Measurements from ENCODE around the gene GRIA1.

Gene GRIA1

DNA sequence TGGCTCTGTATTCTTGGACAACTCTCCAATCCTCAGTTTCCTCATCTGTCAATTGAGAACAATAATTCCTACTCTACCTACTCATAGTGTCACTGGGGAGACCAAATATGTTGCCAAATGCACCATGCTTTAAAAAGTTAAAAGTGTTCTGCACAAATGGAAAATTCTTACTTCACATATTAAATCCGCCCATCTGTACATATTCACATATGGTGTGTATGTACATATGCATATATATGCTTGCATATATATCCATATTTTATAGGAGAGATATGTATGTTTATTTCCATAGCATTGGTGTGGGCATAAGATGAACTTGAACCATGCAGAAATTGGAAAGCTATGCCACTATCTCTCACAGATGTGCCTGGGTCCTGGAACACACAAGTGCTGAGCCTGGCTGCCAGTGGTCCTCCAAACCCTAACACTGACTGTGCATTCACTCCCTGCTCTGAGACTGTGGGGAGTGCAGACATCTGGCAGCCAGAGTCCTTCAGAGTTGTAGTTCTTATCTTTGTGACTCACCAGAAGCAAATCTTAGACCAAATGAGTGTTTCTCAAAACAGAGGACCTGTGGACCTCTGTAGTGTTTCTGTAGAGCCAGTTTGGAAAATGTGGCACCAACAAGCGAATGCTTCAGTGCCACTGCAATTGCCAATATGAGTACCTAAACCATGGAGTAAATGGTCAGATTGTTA, 168.7 kb downstream of the GRIA1 start:
- no peak for DNase-seq (ENCODE audit: low read depth in 2 of 2)

DNA sequence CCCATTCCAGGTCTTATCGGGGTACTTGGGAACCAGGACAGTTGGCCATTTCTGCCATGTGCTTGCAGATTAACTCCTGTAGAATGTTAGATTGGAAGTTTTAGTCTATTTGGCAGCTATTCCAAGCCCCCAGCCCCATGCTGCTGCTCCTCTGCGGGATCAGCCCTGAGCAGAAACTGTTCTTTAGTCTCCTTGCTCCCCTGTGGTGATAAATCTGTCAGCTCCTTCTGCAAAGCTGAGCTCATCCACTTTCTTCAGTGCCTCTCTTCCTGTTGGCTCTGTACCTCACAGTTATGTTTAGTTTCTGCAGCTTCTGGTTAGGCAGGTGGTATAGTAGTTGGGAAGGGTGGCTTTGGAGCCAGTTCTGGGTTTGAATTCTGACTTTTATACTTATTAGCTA, 170.4 kb downstream of the GRIA1 start:
- no peak for DNase-seq (ENCODE audit: low read depth in 2 of 2)

DNA sequence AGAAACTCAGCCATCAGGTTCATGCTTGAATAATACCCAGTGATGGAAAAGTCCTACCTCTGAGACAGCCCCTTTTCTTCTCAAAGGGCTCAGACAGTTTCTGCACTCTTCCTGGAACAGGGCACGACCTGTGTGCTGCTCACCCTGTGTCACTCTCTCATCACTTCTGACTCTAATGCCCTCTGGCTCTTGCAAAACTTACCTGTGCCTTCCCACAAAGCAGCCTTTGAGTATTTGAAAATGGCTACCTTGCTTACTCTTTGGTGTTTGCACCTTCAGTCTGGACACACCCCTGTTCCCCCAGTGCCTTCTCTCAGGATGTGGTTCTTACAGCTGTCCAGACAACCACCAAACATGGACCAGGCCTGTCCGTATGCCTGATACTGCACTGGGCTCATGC, 171.4 kb downstream of the GRIA1 start:
- no peak for DNase-seq (ENCODE audit: low read depth in 2 of 2)

DNA sequence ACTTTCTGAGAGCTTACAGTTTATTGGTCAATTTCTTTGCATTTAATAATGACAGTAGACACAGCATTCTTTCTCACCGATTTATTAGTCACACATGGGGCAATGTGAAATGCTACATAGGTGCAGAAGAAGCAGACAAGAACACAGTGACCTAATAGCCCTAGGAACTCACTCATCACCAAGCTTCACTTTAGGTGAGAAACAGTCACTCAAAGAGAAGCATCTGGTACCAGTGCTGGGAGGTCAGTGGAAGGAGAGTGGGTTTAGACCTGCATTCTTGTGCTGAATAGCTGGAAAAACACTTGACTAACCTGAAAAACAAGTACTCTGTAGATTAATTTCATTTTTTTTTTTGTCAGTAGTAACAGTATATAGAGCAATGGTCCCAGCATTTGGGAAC, 179.6 kb downstream of the GRIA1 start:
- DNase-seq (ENCODE audit: low read depth in 2 of 2): no peak

DNA sequence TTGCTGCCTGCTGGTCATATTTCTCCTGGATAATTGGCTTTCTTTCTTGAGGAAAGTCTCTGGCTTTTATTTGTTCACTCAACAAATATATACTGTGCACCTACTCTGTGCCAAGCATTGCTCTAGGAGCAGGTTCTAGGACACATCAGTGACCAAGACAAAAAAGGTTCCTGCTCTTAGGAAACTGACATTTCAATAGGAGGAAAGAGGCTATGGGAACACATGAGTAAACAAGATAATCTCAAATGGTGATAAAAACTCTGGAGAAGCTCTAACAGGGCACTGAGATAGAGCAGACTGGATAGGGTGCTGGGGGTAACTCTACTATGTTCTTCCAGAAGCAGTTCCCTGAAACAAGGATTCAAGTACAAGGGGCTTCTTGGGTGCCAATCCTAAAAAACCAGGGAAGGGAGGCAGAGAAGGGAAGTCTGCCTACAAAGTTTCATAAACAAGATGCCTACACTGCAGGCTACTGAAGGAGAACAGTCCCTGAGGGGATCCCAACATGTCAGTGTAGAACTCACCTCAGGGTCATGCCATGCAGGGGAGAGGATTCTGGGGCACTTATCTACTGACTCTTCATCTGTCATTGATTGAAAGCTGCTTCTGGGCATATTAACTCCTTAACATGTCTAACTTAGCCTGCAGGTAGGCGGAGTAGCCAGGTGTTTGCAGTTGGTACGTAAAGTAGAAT, 181.3 kb downstream of the GRIA1 start:
- no peak for DNase-seq (ENCODE audit: low read depth in 2 of 2)

DNA sequence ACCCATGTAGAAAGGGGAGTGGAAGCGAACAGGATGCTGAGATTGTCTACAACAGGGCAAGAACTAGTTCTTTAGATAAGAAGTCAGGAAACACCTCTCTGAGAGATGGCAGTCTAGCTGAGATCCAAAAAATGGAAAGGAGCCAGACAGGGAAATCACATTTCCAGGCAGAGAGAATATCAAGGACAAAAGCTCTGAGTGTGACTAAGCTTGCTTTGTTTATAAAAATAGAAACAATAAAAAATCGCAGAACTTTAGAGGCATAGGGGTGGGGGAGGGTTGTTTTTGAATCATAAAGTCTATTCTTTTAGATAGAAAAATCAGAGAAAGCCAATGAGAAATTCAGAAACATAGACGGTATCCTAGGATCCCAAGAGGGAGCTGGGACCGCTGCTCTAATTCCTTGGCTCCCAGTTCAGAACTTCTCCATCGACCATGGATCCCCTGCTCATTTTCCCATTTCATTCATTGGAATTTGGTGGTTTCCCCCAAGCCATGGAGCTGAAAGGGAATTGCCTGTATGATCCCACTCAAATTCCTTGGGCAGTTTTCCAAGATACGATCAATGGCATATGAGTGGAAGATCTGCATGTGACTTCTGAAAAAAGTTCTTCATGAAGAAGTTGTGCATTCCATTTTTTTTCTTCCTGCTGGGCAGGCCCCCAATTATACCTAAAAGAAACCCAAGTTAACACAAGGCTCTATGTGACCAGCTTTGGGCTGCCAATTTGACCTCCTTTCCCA, 182.0 kb downstream of the GRIA1 start:
- no peak for DNase-seq (ENCODE audit: low read depth in 2 of 2)

DNA sequence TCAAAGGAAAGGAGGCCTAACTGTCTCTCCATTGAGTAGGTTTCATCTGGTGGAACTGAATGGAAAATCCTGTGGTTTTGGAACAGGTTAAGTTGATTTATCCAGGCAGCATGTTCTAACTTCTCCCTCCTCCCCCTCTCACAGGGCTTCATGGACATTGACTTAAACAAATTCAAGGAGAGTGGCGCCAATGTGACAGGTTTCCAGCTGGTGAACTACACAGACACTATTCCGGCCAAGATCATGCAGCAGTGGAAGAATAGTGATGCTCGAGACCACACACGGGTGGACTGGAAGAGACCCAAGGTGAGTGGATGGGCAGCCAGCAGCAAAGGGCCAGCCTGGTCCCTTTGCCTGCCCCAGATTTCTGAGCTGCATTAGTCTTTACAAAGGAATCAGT, 183.9 kb downstream of the GRIA1 start:
- DNase-seq (ENCODE audit: low read depth in 2 of 2): no peak

DNA sequence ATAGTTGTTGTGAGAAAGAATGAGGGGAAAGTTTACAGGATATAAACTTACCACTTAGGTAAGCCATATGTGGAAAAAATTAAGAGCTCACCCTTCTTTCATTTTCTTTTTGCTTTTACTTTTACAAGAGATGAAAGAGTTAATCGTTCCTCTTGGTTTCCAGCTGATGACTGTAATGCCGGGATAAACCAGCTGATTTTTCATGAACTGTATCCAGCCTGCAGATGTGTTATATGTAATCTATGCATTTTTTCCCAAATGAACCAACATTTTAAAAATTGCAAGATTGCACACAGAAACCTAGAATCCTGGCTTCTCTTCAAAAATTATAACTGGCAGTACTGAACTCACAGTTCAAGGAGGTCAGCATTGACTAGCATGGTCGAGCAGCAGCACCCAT, 185.9 kb downstream of the GRIA1 start:
- DNase-seq (ENCODE audit: low read depth in 2 of 2): no peak

DNA sequence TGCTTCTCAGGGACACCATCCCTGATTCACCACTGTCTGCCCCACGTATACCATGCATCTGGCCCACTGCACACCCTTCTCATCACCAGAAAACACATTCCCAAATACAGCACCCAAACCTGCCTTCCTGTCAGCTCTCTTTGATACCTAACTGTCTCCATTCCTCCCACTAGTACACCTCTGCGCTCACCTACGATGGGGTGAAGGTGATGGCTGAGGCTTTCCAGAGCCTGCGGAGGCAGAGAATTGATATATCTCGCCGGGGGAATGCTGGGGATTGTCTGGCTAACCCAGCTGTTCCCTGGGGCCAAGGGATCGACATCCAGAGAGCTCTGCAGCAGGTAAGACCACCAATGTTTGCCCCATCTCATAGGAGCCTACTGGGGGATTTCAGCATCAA, 186.4 kb downstream of the GRIA1 start:
- DNase-seq (ENCODE audit: low read depth in 2 of 2): no peak

DNA sequence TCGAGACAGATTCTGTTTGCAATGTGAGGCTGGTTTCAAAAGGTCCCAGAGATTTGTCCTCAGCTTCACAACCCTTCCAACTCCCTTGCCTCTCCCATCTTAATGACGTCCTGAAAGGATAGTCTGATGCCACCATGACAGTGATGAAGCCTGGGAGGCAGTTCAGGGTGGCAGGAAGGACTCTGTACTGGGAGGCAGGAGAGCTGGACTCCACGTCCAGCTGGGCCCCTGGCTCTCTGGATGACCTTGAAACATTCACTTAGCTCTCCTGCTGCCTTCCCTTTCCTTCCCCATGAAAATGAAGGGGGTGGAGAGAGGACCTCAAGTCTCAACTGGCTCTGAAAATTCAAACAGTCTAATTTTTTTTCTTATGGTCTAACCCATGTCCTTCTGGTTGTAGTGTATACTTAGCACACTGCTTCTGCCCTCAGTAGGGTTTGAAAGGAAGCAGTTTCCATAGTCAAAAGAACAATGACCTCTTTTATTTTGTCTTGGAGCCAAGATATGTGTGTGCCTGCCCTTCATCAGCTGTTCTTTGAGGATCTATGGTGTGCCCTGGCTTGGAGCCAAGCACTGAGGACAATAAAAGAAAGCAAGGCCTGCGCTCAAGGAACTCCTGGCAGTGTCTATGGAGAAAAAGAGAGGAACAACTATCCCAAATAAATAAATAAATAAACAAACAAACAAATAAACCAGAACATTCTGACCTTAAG, 188.3 kb downstream of the GRIA1 start:
- no peak for DNase-seq (ENCODE audit: low read depth in 2 of 2)

DNA sequence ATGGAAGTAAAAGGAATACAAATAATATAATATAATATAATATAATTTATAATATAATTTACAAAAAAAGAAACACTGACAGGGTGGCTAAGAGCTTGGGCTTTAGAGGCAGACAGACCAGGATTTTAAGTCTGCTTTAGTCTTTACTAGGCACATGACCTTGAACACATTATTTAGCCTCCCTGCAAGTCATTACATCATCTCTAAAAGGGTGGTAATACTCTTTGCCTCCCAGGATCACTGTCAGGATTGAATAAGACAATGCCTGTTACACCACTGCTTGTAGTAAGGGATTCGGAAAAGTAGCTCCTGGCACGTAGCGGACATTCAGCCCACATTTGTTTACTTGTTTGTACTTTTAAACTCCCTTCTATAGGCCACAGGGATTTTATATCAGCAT, 199.8 kb downstream of the GRIA1 start:
- DNase-seq (ENCODE audit: low read depth in 2 of 2): no peak

DNA sequence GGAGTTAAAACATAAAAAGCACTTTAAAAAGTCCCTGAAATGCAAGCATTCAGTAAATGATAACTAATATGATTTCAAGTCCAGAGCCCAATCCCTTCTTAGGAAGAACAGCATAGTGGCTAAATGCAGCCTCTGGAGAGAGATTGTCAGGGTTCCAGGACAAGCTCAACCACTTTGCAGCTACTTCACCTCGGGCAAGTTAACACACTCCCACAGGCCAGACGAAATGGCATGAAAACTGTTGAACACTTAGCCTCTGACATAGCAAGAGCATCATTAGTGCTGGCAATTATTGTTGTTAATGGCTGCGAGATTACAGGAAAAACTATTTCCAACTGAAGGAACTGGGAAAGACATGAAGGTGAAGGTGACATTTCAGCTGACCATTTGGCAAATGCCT, 205.8 kb downstream of the GRIA1 start:
- DNase-seq (ENCODE audit: low read depth in 2 of 2): no peak

DNA sequence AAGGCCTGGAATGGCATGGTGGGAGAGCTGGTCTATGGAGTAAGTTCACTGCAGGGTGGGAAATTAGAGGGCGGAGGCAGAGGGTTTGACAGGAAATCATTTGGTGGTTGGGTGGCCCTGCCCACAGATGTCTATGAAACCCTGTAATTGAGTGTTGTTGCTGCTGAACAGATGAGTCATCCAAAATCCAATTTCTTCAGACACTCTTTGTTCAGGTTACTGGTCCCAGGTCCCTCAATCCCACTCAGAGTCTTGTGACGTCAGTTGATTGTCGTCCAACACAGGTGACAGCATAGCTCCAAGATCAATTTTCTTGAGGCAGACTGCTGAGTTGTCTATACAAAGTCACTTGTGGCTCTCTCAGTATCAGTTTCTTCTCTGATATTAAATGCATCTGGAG, 208.6 kb downstream of the GRIA1 start:
- DNase-seq (ENCODE audit: low read depth in 2 of 2): no peak

DNA sequence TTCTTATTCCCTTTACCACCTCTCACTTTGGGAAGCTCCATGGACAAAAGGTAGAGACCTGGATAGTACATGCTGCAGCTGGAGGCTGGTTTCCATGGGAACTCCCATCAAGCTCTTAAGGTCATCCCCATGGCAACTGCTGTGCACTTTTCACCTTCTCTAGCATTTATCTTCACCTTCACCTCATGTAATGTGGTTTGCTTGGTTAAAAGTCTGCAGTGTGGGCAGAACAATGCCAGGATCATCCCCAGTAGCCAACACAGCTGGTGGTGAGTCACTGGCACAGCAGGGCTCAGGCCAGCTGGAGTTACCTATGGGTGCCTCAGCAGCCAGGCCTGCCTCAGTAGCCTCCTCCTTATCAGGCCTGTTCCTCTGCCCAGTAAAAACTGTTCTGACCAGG, 210.5 kb downstream of the GRIA1 start:
- no peak for DNase-seq (ENCODE audit: low read depth in 2 of 2)

DNA sequence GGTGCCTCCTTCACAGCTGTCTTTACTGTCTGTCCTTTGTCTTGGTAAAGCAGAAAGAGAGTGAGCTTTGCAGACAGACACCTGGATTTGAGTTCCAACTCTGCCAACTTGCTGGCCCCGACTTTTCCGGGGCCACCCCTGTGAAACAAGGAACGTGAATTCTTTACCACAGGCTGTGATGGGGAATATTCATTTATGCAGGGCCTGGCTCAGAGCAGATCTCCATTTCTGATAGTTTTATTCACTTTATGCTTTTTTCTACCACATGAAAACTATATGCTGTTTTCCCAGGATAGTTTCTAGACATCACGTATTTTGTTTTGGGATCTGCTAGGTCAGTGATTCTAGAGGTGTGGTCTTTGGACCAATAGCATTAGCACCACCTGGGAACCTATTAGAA, 211.8 kb downstream of the GRIA1 start:
- no peak for DNase-seq (ENCODE audit: low read depth in 2 of 2)

DNA sequence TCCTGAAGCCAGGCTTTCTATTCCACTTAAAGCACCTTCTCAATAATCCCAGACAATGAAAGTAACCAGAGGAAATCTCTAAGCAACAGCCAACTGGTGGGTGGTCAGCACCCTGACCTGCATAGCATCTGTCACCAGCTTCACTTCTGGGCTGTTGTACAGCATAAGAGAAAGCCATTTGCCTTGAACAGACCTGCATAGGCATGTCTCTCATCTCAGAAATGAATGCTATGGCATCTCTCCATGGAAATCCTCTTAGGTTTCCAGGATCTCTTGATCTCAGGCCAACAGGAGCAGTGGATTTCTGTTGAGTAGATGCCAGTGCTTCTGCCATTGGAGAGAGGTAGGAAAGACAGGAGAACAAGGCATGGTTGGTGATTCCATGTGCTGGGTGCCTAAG, 213.6 kb downstream of the GRIA1 start:
- DNase-seq (ENCODE audit: low read depth in 2 of 2): no peak

DNA sequence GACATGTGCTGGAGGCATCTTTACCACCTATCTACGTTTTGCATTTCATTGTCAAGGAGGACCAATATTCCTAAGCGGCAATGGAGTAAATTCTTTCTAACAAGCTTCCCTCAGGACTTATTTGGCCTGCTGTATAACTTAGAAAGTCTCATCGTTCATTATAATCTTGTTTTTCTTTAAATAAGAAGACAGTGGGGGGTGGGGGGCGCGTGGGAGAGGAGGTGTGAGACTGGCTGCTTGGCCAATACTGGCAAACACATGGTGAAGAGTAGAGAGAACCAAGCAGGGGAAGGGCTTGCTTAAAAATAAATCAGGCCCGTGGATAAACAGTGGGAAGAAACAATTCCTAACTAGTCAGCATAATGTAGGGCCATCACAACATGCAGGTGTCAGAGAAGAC, 217.2 kb downstream of the GRIA1 start:
- no peak for DNase-seq (ENCODE audit: low read depth in 2 of 2)

DNA sequence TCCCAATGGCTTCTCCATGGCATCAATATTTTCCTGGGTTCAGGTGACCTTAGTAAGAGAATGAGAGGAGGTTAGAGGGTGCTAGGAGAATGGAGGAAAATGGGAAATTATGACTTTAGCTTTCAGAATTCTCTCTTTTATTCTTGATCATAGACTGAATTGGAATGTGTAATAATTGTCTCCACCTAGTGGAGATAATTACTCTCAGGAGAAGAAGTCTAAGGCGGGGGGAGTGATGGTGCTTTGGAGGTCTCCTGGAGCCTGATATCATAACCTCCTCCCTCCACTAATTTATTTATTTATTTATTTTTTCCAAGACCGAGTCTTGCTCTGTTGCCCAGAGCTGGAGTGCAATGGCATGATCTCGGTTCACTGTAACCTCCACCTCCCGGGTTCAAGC, 221.3 kb downstream of the GRIA1 start:
- DNase-seq (ENCODE audit: low read depth in 2 of 2): no peak

DNA sequence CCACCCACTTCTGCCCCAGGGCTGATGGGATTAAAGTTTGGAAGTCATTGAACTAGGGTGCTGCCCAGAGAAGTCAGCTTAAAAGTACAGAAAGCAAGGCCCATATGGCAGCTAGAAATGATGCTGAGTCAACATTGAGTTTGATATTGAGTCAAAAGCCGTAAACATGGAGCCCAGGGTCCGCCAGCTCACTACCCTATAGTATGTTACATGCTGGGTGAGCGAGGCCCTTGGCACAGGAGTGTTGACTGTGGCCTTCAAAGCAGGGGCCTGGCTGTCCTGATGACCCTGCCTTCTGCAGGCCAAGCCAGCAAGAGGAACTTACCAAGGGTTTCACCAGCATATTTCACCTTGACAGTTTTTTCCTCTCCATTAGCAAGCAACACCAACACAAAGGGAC, 222.5 kb downstream of the GRIA1 start:
- no peak for DNase-seq (ENCODE audit: low read depth in 2 of 2)

DNA sequence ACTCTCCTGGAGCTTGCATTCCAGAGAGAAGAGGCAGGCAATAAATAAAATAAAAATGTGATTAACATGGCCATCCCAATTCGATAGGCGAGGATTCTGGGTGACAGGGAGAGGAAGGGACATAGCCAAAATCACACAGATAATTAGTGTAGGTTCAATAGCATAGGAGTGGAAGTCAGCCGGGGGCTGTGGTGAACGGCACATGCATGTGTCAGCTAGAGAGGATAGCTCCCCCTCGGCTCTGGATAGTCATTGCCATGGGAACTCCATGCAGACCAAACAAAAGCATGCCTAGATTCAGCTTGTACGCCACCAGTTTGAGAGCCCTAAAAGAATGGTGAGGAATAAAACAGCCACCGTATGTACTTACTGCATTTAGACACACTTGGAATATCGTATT, 223.5 kb downstream of the GRIA1 start:
- no peak for DNase-seq (ENCODE audit: low read depth in 2 of 2)

DNA sequence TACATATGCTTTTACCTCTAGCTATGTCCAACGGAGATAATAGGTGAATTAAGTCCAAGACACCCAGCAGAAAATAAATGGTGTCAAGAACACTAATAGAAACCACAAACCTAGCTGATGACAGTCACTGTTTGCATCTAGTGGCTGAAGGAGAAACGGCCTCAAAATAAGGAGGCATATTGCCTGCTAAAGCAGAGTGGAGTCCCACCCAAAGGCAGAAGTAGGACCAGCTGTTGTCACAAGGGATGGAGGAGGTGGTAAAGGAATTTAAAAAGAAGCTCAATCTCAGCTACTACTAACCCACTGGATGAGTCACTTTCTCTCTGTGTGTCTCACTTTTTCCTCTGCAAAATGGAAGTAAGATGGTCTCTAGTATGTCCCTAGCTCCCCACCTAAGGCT, 224.3 kb downstream of the GRIA1 start:
- DNase-seq (ENCODE audit: low read depth in 2 of 2): no peak

DNA sequence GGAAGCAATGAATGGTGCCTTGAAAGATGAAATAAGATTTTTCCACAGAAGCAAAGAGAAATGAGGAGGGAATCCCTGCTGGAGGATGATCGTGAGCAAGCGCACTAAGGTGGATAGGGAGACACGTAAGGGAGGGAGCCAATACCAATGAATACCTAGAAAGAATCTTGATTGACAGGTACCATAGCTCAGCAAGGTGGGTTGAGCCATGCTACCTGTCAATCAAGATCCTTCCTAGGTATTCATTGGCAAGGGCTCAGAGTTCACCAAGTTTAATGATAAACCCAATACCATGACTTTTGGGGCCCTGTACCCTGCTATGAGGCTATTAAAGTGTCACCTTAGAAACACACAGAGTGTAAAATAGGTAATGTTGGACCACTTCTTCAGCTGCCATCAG, 226.8 kb downstream of the GRIA1 start:
- DNase-seq (ENCODE audit: low read depth in 2 of 2): no peak

DNA sequence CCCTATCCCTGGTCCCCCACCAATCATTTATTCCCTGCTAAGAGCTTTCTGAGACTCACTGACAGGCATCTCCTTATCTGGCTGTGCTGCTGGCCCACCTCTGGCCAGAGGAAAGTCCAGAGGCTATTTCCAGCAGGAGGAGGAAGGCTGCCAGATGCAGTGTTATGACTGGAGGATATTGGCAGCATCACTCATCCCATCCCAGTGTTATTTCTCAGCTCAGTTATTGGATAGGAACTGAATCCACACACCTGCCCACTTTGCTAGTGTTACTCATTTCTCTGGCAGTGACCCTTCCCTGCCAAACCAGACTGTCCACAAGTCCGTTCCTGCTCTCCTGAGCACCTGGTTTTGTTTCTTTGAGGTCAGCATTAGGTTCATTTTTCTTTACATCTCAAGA, 228.2 kb downstream of the GRIA1 start:
- no peak for DNase-seq (ENCODE audit: low read depth in 2 of 2)

All from stimulated activated CD4-positive, alpha-beta T cell treated with anti-CD3 and anti-CD28 coated beads, Interleukin-4, amount 100 ng/mL, for 48 hours (primary cell).